ENCODE measurements around the gene KCND2.

KCND2 gene

DNA sequence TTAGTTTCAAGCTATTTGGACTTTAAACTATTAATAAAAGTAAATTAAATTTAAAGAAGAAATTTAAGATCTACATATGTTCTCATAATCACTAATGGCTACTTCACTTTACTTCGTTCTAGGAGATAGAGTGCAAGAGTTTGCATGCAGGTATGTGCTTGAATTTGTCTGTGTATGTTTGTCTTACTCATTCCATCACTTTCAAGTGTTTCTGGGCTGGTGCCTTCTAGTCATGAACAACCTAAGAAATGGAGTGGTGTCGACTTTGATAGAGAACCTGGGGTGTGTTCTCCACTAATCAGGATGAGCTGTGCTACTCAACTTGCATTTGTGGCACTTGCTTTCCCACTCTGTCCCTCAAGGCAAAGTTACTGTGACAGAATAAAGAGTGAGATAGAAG is 169.9 kb downstream of the KCND2 start:
- no peak overlapping the region for H3K4me3 ChIP-seq (ENCODE audit: low read depth, low read length)
- TF ChIP-seq, protein P1, sequence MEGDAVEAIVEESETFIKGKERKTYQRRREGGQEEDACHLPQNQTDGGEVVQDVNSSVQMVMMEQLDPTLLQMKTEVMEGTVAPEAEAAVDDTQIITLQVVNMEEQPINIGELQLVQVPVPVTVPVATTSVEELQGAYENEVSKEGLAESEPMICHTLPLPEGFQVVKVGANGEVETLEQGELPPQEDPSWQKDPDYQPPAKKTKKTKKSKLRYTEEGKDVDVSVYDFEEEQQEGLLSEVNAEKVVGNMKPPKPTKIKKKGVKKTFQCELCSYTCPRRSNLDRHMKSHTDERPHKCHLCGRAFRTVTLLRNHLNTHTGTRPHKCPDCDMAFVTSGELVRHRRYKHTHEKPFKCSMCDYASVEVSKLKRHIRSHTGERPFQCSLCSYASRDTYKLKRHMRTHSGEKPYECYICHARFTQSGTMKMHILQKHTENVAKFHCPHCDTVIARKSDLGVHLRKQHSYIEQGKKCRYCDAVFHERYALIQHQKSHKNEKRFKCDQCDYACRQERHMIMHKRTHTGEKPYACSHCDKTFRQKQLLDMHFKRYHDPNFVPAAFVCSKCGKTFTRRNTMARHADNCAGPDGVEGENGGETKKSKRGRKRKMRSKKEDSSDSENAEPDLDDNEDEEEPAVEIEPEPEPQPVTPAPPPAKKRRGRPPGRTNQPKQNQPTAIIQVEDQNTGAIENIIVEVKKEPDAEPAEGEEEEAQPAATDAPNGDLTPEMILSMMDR (IDR thresholded peaks at IDR 0.05; ENCODE audit: low read depth, low read length, missing control alignments), result no peak
- peak; percentile 29 for DNase-seq (ENCODE audit: low read depth)

- TF ChIP-seq, protein P1 (IDR thresholded peaks at IDR 0.05; ENCODE audit: low read depth, low read length, missing control alignments), result no peak
- no peak for DNase-seq (ENCODE audit: low read depth)
- no peak overlapping the region for H3K4me3 ChIP-seq (ENCODE audit: low read depth, low read length)
These were observed 171.7 kb downstream of the KCND2 start for GRCh38 chr7:120444650-120445049.

DNA sequence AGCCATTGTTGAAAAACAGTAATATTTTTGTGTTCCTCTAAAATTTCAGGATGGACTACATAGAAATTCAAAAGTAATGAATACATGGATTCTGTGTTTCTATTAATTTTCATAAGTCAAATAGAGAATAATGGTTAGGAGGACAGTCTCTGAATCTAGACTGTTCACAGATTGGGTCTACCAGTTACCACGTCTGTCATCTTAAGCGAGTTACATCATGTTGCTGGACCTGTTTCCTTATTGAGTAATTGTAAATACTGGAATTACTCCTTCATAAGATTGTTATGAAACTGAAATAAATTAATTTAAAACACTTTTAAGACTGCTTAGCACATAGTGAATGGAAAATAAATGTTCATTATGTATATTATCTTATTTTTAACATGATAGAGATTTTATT is 172.3 kb downstream of the KCND2 start:
- no peak for DNase-seq (ENCODE audit: low read depth)
- TF ChIP-seq, protein P1 (IDR thresholded peaks at IDR 0.05; ENCODE audit: low read depth, low read length, missing control alignments), result no peak
- no peak overlapping the region for H3K4me3 ChIP-seq (ENCODE audit: low read depth, low read length)

DNA sequence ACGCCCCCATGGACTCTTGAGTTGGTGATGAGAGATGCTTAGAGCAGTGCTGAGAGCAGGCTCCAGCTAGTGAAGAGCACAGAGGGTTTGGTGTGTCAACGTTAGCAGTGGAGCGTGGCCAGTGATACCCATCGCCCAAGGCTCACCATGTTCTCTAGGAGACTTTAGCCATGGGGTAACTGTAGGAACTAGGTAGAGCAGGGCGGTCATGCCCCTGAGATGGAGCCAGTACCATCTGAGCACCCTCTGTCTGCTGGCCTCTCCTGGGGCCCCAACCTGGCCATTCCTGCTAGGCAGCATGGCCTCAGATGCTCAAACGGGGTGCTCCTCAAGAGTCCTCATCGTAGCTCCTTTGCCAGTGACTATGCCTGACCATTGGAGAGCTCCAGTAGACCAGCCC is 179.7 kb downstream of the KCND2 start:
- TF ChIP-seq, protein P1 (IDR thresholded peaks at IDR 0.05; ENCODE audit: low read depth, low read length, missing control alignments), result no peak
- no peak for DNase-seq (ENCODE audit: low read depth)
- H3K4me3 ChIP-seq (ENCODE audit: low read depth, low read length), result no peak overlapping the region

DNA sequence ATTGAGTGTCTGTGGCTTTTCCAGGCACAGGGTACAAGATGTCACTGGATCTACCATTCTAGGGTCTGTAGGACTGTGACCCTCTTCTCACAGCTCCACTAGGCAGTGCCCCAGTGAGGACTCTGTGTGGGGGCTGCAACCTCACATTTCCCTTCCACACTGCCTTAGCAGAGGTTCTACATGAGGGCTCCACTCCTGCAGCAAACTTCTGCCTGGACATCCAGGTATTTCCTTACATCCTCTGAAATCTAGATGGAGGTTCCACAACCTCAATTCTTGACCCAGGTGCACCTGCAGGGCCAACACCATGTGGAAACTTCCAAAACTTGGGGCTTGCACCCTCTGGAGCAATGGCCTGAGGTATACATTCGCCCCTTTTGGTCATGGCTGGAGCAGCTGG is 183.7 kb downstream of the KCND2 start:
- no peak overlapping the region for H3K4me3 ChIP-seq (ENCODE audit: low read depth, low read length)
- no peak for DNase-seq (ENCODE audit: low read depth)
- TF ChIP-seq, protein P1 (IDR thresholded peaks at IDR 0.05; ENCODE audit: low read depth, low read length, missing control alignments), result no peak

GRCh38 chr7:120460949-120461348 is 188.0 kb downstream of the KCND2 start:
- TF ChIP-seq, protein P1 (IDR thresholded peaks at IDR 0.05; ENCODE audit: low read depth, low read length, missing control alignments), result no peak
- DNase-seq (ENCODE audit: low read depth), result no peak
- H3K4me3 ChIP-seq (ENCODE audit: low read depth, low read length), result no peak overlapping the region

DNA sequence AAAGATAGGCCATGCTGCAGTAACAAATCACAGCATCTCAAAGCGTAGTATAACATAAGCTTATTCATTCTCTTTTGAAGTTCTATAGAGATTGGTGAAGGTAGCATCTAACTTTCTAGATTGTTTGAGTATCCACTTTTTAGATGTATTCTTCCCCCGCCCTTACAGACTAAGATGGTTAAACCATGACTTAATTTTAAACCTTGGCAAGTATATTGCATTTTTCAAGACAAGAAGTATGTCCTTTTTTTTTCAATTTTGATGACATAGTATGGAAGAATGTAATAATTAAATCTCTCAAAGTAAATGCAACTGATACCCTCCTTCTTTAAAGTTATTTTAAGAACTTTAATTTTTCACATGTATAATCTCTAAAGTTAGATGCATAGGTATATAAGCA is 190.0 kb downstream of the KCND2 start:
- H3K4me3 ChIP-seq (ENCODE audit: low read depth, low read length), result no peak overlapping the region
- TF ChIP-seq, protein P1 (IDR thresholded peaks at IDR 0.05; ENCODE audit: low read depth, low read length, missing control alignments), result no peak
- no peak for DNase-seq (ENCODE audit: low read depth)
